ENCODE measurements around the gene TAS2R9.
"Not testable (repeated sequence)": the region's sequence is repeated elsewhere in the genome, so short reads cannot be mapped to it uniquely, and the experiment has no call there.

TAS2R9 gene, protein sequence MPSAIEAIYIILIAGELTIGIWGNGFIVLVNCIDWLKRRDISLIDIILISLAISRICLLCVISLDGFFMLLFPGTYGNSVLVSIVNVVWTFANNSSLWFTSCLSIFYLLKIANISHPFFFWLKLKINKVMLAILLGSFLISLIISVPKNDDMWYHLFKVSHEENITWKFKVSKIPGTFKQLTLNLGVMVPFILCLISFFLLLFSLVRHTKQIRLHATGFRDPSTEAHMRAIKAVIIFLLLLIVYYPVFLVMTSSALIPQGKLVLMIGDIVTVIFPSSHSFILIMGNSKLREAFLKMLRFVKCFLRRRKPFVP

DNA sequence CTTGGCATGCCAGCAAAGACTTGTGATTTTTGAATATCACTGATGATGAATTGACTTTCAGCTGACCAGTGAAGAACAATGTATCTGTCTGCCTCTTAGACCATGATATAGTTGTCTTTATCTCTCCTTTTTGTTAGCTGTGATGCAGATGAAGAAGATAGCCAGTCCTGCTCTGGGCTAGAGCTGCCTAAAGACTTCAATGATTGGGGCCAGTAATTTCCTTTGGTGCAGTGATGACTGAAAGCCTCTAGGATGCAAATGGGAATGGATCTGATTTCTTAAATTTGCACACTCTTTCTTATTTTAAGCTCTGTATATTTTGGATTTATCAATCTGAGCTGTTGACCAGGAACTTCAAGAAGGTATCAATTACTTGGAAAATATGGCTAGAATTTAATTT, at the start of gene TAS2R9:
Gene TAS2R9 (minus strand): TSS at position 101 of the 400 bp plus-strand sequence. CDS start 93 bp downstream, at position 8.
- in situ Hi-C loops (cut with MboI; ENCODE audit: low sequenced_read_pairs) = no loop called here

DNA sequence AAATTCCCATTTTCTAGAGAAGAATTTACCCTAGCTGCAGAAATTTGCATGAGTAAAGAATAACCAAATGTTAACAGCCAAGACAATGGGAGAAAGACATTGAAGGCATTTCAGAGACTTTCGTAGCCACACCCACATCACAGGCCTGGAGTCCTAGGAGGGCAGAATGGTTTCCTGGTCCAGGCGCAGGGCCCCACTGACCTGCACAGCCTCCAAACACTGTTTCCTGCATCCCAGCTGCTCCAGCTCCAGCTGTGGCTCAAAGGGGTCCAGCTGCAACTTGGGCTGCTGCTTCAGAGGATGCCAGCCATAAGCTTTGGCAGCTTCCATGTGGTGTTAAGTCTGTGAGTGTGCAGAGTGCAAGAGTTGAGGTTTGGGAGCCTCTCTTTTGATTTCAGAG, 45.8 kb upstream of the TAS2R9 start:
- in situ Hi-C loops (cut with MboI; ENCODE audit: low sequenced_read_pairs) = no loop called here

DNA sequence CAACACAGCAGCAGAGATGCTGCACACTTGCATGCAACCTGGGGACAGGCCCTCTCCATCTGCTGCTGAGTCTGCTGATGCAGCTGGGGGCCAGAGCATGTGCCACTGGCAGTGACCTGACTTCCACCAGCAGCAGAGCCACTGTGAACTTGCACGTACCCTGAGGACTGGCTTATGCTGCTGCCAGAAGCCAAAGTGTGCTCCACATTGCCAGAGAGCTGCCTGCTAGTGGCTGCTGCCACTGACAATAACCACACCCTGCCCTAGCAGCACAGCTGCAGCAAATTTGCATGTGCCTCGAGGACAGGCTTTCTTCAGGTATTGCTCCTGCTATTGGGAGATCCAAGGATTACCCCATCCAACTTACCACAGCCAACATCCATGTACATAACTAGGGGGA, 43.8 kb upstream of the TAS2R9 start:
- in situ Hi-C loops (cut with MboI; ENCODE audit: low sequenced_read_pairs) = no loop called here

DNA sequence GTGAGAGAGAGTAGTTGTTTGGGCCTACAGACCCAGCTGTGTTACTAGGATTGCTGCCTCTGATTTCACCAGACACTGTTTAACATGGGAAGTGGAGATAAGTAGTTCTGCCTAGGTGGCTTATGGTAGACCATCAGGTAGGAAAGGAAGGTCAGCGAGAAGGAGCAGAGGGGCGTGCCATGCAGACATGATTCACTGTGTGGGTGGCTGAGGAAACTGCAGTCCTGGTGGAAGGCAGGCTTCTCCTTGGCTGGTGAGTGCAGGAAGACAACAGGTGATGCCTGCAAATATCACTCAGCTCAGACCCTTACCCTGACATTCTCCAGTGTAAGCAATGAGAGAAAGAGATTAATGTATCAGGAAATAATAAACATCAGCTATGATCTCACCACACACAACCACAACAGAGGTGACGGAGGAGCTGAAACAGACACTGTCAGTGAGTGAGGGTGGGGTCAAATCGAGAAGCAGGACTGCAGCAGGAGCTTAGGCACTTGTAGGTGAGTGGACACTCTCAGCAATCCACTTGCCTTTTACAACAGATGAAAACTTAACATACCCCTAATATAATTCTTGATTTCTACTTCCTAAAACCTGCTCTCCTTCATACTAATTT, 41.4 kb upstream of the TAS2R9 start:
- in situ Hi-C loops (cut with MboI; ENCODE audit: low sequenced_read_pairs) = no loop called here

DNA sequence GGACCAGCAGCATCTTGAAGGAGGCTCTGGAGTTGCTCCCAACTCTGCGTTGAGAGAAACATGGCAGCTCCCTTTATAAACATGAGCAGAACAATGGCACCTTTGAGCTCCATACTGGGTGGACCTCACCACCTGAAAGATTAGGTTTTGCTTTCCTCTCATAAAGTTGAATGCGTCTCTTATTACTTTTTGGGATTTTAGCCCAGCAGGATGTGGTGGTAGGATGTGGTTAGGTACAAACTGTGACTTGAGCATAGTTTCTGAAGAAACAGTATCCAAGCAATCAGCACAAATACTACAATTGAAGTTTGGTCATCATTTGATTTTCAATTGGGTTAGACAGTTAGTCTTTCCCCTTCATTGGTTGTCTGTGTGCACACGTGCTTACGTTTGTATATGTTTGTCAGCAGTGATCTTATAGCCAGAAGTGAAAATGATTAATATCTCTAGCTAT, 39.5 kb upstream of the TAS2R9 start, which contains the start of gene PRR4:
Gene PRR4 (minus strand): TSS at position 51 of the 454 bp plus-strand sequence. CDS start 38 bp downstream, at position 13.
- in situ Hi-C loops (cut with MboI; ENCODE audit: low sequenced_read_pairs) = no loop called here

DNA sequence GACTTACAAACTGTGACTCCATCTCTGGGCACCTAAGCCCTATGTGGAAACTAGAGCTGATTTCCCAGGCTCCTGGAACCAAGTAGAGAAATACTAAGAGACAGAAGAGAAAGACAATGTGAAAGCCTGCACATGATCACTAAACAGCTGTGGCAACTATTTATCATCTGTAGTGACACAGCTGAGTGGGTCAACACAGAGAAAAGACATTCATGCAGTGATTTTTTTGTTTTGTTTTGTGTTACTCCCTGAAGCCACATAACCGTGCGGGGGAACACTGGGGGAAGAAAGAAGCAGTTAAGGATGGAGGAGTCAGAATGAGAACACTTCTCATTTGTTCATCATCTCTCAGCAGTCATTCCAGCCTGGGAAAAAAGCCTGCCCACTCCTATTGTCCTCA, 37.8 kb upstream of the TAS2R9 start:
- in situ Hi-C loops (cut with MboI; ENCODE audit: low sequenced_read_pairs) = no loop called here

DNA sequence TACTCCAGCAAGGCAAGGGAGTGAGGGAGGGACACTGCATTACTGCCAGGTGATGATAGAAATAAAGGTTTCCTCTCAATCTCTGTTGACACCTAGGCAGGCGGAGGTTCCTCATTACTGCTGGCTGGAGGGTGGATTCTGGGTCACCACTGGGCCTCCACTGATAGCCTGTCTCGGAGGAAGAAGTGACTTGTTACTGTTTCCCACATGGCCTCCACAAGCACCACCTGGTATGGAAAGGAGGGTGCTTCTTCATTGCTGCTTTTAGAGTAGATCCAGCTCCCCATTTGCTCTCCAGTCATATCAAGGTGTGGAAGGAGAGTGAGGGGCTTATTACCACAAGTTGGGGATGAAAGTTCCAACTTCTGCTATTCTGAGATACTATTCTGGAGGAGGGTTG, 32.9 kb upstream of the TAS2R9 start:
- in situ Hi-C loops (cut with MboI; ENCODE audit: low sequenced_read_pairs) = no loop called here

DNA sequence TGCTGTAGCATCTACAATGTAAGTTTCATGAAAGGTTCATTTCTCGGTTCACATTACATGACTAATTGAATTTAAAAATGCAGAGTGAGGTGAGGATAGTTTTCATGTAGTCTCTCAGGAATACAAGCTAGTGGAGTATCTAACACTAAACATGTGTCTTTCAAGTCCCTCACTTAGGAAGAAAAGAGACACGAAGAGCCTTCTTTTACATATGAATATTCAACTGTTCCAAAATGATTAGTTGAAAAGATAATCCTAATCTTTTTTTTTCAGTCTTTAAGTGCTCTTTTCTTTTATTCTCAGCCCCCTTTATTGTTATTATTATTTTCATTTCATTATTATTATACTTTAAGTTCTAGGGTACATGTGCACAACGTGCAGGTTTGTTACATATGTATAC, 28.5 kb upstream of the TAS2R9 start:
- in situ Hi-C loops (cut with MboI; ENCODE audit: low sequenced_read_pairs) = no loop called here

DNA sequence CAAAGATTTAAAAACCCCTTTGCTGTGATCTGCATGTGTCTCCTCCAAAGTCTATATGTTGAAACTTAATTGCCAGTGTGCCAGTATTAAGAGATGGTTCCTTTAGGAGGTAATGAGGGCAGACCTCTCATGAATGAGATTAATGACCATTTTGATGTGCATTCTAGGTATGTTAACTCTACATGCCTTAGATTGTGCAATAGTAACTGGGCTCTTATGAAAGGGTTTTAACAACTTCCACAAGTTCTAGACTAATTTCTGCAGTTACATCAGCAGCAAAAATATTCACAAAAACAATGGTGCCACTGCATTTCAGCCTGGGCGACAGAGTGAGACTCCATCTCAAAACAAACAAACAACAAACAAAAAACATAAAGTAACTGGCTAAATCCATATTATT, 20.0 kb upstream of the TAS2R9 start:
- in situ Hi-C loops (cut with MboI; ENCODE audit: low sequenced_read_pairs) = no loop called here

DNA sequence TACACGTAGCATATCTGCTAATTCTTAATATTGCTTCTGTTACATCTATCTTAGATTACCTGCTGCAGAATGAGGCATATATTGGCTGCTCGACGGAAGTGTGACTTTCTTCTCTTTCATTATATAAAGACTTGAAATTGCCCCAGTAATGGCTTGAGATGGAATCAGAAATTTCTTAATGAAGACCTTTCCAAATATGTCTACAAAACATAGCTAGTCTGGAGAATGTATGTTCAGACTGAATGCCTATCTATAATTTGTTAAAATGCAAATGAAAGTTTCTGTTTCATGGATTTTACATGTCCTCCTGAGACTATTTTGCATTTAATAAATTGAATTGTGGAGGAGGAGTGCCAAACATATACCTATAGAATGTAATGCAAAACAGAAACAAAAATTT, 16.3 kb upstream of the TAS2R9 start, which contains the start of gene TAS2R10:
Gene TAS2R10 (minus strand): TSS at position 101 of the 400 bp plus-strand sequence. CDS start 89 bp downstream, at position 12.
- in situ Hi-C loops (cut with MboI; ENCODE audit: low sequenced_read_pairs) = no loop called here

DNA sequence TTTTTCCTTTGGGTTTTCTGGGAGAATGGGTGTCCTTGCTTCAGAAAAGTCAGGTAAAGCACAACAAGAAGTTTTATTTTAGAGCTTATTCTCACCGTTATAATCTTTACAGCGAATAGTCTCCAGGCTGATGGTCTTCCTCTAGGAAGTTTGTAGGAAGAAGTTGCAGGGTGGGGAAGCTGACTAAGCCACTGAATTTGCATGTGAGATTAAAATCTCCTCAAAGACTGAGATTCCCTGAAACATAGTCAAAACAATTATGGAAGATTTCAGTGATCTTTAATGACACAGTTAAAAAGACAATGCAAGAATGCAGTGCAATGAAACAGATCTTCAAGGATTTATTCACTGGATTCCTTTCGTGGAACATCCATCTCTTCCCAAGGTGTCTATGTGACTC, 15.0 kb upstream of the TAS2R9 start:
- in situ Hi-C loops (cut with MboI; ENCODE audit: low sequenced_read_pairs) = no loop called here

DNA sequence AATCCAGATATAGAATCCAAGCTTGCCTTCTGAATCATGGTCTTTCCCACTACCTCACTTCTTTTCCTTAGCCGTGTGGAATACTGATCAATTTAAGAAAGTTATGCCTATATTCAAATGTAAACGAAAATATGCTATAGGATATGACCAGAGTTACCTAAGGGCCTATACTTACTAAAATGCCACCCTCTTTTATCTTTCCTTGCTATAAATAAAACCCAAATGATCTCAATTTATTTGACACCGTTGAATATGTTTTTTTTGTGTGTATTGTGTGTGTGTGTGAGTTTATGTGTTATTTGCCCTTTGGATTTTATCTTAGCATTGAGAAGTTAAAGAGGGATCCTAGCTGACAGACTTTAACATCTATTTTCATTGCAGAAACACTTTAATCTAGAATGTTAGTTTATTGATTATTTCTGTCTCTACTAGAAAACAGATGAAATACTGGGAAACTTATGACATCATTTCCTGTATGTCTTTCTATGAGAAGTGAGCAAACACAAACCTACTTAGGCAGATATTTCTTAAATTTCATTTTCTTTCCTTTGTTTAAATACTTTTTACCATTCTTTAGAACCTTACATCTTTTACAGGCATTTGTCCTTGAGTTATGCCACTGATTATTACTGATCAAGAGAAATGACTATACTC, 2.0 kb upstream of the TAS2R9 start:
- in situ Hi-C loops (cut with MboI; ENCODE audit: low sequenced_read_pairs) = no loop called here

DNA sequence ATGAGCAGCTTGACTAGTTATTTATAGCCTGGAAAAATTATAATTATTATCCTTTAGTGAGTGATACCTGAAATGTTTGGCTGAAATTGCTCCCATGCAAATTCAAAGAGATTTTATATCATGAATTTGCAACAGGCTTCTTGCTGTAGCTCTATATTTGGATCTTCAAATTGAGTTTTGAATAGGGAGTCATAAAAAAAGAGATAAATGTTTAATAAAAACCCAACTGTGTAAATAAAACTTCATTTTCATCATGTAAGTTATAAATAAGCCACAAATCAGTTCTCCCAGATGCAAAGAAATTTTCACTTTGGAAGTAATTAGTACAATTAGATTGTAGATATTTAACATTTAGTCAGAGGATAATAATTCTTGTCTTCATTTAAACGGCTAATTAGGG, 2.8 kb downstream of the TAS2R9 start, which contains the start of gene TAS2R8:
Gene TAS2R8 (minus strand): TSS at position 101 of the 400 bp plus-strand sequence. CDS start 306 bp downstream, outside the sequence.
- in situ Hi-C loops (cut with MboI; ENCODE audit: low sequenced_read_pairs) = no loop called here

DNA sequence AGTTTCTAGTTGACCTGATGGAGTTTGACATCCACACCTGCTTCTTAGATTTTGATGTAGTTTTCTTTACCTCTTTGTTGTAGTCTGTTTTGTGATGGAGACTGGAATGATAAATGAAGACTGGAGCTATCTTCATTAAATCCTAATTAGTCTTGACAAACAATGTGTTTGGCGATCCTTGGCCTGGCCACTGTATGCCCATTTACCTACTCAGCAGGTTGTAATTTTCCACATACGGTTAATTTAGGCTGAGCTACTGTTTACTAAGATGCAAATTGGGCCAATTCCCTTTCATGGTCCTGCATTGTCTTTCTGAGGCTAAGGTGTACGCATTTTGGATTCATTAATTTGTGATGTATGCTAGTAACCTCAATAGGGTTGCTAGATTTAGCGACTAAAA, 7.4 kb downstream of the TAS2R9 start, which contains the start of gene TAS2R7:
Gene TAS2R7 (minus strand): TSS at position 41 of the 400 bp plus-strand sequence. CDS start 57 bp downstream, outside the sequence.
- in situ Hi-C loops (cut with MboI; ENCODE audit: low sequenced_read_pairs) = no loop called here

DNA sequence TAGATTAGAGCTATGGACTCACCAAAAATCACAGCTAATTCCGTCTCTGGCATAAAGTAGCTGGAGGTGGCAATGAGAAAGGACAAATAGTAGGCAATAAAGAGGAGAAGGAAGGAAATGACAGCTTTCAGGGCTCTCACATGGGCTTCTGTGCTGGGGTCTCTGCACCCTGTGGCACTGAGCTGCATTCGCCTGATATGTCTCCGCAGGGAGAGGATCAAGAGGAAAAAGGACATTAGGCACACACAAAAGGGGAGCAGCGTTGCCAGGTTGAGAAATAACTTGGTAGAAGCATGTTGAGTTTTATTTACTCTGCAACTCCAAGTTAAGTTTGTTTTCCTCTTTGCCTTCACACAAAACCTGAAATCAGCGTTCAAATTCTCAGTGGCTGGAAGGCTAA, 8.2 kb downstream of the TAS2R9 start:
- in situ Hi-C loops (cut with MboI; ENCODE audit: low sequenced_read_pairs) = no loop called here

DNA sequence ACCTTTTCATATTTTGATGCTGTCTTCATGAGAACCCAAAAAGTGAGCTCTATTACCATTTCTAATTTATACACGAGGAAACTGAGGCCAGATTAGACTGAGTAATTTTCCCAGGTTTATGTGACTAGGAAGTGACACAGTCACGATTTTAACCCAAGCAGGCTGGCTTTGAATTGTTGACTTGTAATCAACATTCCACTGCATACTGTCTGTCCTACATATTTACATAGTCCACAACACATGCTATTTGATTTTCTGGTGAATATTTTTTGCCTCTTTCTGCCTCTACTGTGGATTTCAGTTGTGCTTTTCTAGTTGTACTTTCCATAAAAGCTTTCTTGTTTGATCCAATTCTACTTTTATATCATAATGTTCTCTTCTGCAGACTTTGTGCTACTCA, 15.7 kb downstream of the TAS2R9 start:
- in situ Hi-C loops (cut with MboI; ENCODE audit: low sequenced_read_pairs) = no loop called here

DNA sequence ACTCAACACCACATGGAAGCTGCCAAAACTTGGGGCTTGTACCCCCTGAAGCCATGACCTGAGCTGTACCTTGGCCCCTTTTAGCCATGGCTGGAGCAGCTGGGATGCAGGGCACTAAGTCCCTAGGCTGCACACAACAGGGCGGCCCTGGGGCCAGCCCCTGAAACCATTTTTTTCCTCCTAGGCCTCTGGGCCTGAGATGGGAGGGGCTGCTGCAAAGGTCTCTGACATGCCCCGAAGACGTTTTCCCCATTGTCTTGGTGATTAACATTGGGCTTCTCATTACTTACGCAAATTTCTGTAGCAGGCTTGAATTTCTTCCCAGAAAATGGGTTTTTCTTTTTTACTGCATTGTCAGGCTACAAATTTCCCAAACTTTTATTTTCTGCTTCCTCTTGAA, 18.2 kb downstream of the TAS2R9 start:
- in situ Hi-C loops (cut with MboI; ENCODE audit: low sequenced_read_pairs) = not testable (repeated sequence)

DNA sequence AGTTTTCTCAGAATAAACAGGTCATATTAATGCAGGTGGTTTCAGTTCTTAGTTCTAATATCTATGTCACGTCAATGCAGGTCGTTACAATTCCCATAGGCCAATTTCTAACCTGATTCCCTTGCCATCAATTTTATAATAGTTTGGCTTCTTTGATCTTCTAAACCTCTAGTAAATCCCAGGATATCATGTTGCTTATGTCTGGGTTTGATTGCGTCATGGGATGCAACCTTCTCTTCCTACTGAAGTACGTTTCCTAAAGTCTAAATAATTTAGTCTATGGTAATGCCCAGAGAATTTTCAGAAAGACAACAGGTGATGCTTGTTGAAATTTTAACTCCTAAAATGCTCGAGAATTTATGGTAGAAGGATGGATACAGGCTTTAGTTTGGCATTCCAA, 26.7 kb downstream of the TAS2R9 start:
- in situ Hi-C loops (cut with MboI; ENCODE audit: low sequenced_read_pairs) = loop anchor here (10.0 kb wide), 1 partner anchor 442 kb away; no protein-coding TSS in a partner anchor

DNA sequence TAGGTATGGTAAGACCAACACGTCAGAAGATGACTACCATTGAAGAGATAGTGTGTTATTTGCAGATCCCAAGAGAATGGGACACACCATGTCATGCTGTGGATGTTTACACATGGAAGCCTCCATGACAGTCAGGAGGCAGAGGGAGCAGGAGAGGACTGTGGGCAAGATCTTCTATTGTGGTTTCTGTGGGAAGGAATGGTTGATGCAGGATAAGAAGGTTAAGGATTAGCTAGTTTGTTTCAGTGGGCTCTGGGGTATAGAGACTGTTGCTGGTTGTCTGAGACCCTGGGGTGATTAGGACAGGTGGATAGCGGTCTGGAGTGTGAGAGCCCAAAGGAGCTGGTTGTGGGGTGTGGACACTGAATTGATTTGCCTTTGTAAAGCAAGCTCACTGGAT, 30.9 kb downstream of the TAS2R9 start:
- in situ Hi-C loops (cut with MboI; ENCODE audit: low sequenced_read_pairs) = loop anchor here (10.0 kb wide), 1 partner anchor 706 kb away; no protein-coding TSS in a partner anchor

DNA sequence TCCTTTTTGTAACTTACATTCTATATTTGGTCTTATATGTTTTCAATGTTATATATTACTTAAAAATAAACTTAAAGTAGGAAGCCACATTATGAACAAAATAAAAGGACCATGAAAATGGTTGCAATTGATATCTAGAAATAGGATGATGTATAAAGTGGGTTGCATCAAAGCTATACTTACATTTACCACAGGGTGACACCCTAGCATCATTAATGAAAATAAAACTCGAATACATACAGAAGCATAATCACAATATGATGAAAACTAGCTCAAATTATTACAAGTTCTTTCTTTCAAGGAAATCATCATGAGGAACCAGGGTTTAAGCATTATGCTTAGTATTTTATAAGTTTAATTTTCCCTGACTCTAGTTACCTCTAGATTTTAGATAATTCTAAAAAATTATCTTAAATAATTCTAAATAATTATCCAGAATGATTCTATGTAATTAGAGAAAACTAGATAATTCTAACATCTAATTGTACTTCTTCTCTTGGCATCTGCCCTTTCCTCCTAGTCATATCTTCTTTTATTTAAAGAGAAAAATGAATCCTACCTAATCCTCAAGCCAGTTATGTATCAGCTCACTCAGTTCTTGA, 38.7 kb downstream of the TAS2R9 start:
- in situ Hi-C loops (cut with MboI; ENCODE audit: low sequenced_read_pairs) = loop anchor here (10.0 kb wide), 1 partner anchor 714 kb away; no protein-coding TSS in a partner anchor

DNA sequence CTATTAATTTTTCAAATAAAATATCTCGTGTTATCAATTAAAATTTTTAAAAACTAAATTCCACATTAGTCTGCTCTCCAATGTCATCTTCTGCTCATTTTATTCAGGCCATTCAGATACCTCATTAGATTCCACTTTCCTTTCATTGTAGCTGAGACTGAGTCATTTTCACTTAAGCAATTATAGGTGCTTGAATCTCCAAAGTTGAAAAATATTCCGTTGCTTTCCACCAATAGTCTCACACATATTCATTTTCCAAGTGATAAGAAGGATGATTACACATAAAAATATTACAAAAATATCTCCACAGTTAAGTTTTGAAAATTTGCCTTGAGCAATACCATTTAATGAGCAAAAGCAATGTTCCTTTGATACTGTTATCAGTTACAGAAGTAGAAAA, 50.3 kb downstream of the TAS2R9 start:
- in situ Hi-C loops (cut with MboI; ENCODE audit: low sequenced_read_pairs) = loop anchor here (10.0 kb wide), 1 partner anchor 435 kb away; no protein-coding TSS in a partner anchor
